ENCODE data around the gene SCAMP2. TPM values are rescaled to one million over a fixed set of nuclear protein-coding genes. Genes with fewer than 3 reads are reported as not detected.

The SCAMP2 gene
- total RNA-seq, 2 donors from 2014 or later: 62.1 to 84.5 TPM

DNA sequence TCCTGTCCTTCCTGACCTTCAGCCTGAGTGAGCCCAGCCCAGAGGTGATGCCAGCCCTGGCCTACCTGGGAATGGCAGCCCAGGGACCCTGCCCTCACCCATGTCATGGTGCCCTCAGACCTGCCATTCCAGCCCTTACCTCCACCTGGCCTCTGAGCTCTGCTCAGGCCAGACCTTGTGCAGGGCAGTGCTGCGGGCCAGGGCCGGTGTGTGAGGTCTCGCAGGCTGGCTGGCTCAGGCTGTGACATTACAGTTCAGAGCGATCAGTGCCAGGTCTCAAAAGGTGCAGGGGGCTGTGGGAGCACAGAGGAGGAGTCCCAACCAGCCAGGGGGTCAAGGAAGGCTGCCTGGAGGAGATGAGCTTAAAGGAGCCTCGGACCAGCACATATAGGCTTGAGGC is 53.1 kb downstream of the SCAMP2 start:
- H3K36me3 ChIP-seq: no peaks in the 10 kb centered on the region
- H3K4me3 ChIP-seq: no peak overlapping the region
- no peak for DNase-seq (ENCODE audit: low spot score)
- no peaks in the 10 kb centered on the region for H3K9me3 ChIP-seq
- H3K27ac ChIP-seq: no peak overlapping the region
- no peak for ATAC-seq (ENCODE audit: insufficient number of reproducible peaks, low FRiP score, low read depth)
- no peaks in the 10 kb centered on the region for H3K4me1 ChIP-seq (ENCODE audit: control insufficient read depth in 1 of 2, low read depth in 2 of 2)
- TF ChIP-seq, protein P1, sequence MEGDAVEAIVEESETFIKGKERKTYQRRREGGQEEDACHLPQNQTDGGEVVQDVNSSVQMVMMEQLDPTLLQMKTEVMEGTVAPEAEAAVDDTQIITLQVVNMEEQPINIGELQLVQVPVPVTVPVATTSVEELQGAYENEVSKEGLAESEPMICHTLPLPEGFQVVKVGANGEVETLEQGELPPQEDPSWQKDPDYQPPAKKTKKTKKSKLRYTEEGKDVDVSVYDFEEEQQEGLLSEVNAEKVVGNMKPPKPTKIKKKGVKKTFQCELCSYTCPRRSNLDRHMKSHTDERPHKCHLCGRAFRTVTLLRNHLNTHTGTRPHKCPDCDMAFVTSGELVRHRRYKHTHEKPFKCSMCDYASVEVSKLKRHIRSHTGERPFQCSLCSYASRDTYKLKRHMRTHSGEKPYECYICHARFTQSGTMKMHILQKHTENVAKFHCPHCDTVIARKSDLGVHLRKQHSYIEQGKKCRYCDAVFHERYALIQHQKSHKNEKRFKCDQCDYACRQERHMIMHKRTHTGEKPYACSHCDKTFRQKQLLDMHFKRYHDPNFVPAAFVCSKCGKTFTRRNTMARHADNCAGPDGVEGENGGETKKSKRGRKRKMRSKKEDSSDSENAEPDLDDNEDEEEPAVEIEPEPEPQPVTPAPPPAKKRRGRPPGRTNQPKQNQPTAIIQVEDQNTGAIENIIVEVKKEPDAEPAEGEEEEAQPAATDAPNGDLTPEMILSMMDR (IDR thresholded peaks at IDR 0.05): no peak
- no peaks in the 10 kb centered on the region for H3K27me3 ChIP-seq (replicated peaks; ENCODE audit: insufficient read depth)

DNA sequence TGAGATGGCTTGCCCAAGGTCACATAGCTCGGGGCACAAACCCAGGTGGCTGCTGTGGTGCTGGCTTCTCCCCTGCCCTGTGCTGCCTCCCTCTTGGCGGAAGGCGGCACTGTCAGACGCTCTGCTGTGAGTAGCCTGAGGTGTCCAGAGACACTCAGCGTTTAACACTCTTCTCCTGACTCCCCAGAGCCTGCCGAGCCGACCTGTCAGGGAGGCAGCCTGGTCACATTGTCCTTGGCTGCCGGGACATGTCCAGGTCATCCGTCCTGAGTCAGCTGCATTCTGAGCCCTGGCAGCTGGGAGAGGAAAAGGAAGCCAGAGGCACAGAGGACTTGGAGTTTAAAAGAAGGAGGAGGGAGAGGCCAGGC is 55.8 kb downstream of the SCAMP2 start:
- no peaks in the 10 kb centered on the region for H3K4me1 ChIP-seq (ENCODE audit: control insufficient read depth in 1 of 2, low read depth in 2 of 2)
- no peaks in the 10 kb centered on the region for H3K36me3 ChIP-seq
- ATAC-seq (ENCODE audit: insufficient number of reproducible peaks, low FRiP score, low read depth): no peak
- no peak for DNase-seq (ENCODE audit: low spot score)
- no peaks in the 10 kb centered on the region for H3K9me3 ChIP-seq
- H3K27me3 ChIP-seq (replicated peaks; ENCODE audit: insufficient read depth): no peaks in the 10 kb centered on the region
- H3K27ac ChIP-seq: no peak overlapping the region
- TF ChIP-seq, protein P1 (IDR thresholded peaks at IDR 0.05): no peak
- no peak overlapping the region for H3K4me3 ChIP-seq

DNA sequence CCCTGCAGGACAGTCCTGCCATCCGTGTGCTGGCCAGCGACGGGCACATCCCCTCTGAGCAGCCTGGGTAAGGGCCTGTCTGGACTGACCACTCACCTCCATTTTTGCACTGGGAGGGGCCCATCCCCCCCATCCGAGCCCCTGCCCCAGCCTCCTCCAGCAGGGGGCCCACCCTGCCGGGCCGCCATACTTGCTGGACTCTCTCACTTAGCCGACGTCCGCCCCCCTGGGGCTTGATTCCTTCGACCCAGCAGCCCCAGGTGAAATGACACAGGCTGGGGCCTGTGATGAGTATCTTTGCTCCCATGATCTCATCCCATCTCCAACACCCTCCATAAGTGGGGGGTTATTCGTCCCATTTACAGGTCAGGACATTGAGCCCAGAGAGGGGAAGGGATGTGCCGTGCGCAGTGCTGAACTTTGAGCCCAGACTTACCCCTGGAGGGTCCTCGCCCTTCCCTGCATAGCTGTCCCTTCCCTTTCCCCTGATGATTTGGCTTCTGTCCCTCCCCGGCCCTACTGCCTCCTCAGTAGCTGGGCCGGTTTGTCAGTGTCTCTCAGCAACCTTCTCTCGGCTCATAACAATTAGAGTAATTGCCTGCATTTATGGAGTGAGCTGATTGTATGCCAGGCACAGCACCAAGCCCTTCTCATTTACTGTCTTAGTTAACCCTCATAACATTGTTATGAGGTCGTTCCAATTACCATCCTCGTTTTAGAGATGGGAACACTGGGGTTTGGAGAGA is 56.4 kb downstream of the SCAMP2 start:
- no peak overlapping the region for H3K27ac ChIP-seq

DNA sequence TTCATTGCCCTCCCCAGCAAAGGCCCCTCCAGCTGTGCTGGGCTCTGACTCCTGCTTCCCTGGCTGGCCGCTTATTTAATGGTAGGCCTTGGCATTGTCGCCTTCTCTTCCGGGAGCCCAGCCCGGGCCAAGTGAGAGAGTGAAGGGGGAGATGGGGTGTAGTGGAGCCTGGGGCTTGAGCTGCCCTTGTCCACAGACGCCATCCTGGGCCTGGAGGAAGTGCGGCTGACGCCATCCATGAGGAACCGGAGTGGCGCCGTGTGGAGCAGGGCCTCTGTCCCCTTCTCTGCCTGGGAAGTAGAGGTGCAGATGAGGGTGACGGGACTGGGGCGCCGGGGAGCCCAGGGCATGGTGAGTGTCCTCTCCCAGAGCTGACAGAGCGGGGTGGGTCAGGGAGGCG is 57.2 kb downstream of the SCAMP2 start:
- Histone ChIP-seq H3K4me1 (ENCODE audit: control insufficient read depth in 1 of 2, low read depth in 2 of 2) (no peaks in the 10 kb centered on the region), H3K27me3 (replicated peaks; ENCODE audit: insufficient read depth) (no peaks in the 10 kb centered on the region), H3K36me3 (no peaks in the 10 kb centered on the region), H3K27ac (no peak overlapping the region), H3K4me3 (no peak overlapping the region), H3K9me3 (no peaks in the 10 kb centered on the region)
- DNase-seq (ENCODE audit: low spot score) (no peak), ATAC-seq (ENCODE audit: insufficient number of reproducible peaks, low FRiP score, low read depth) (no peak)
- TF ChIP-seq, protein P1 (IDR thresholded peaks at IDR 0.05): no peak

More for the DNA sequence above, 56.4 kb downstream of the SCAMP2 start:
- DNase-seq (ENCODE audit: low spot score) (no peak), ATAC-seq (ENCODE audit: insufficient number of reproducible peaks, low FRiP score, low read depth) (no peak)
- Histone ChIP-seq H3K36me3 (no peaks in the 10 kb centered on the region), H3K27me3 (replicated peaks; ENCODE audit: insufficient read depth) (no peaks in the 10 kb centered on the region), H3K4me1 (ENCODE audit: control insufficient read depth in 1 of 2, low read depth in 2 of 2) (no peaks in the 10 kb centered on the region), H3K9me3 (no peaks in the 10 kb centered on the region), H3K4me3 (no peak overlapping the region)
- TF ChIP-seq, protein P1 (IDR thresholded peaks at IDR 0.05): no peak

DNA sequence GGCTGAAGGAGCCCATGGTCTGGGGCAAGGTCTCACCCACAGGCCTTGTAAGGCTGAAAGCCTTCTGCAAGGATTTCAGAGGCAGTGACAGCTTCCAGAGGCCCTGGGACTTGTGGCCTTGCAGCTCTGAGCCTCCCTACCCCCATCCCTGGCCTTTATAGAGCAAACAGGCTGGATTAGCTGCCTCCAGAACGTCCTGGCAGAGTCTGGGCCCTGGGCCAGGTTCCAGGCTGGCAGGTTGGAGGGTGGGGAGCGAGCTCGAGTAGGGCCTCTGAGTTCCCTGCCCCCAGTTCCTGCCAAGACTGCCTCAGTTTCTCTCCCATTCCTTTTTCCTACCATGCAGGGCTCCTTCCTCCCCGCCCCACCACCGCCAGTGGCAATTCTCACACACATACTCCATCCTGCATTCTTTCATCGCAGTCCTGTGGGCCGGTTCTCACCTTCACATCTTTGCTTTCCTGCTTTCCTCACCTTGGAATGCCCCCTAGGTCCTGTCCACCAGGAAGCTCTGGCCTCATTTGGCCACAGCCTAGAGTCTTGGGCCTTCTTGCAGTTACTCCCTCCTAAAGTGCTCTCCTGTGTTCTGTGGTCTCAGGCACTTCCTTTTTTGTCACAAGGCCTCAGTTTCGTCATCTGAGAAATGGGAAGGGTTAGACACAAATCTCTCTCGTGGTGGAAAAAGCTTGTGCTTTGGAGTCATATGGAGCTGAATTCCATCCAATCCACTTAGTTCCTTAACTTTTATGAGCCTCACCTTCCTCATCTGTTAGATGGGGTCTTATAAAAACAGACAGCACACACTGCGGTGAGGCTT is 57.8 kb downstream of the SCAMP2 start:
- H3K27ac ChIP-seq: no peak overlapping the region
- DNase-seq (ENCODE audit: low spot score): no peak
- H3K36me3 ChIP-seq: no peaks in the 10 kb centered on the region
- H3K4me3 ChIP-seq: no peak overlapping the region
- ATAC-seq (ENCODE audit: insufficient number of reproducible peaks, low FRiP score, low read depth): no peak
- no peaks in the 10 kb centered on the region for H3K27me3 ChIP-seq (replicated peaks; ENCODE audit: insufficient read depth)
- H3K4me1 ChIP-seq (ENCODE audit: control insufficient read depth in 1 of 2, low read depth in 2 of 2): no peaks in the 10 kb centered on the region
- TF ChIP-seq, protein P1 (IDR thresholded peaks at IDR 0.05): no peak
- H3K9me3 ChIP-seq: no peaks in the 10 kb centered on the region
